Astrocyte (in vitro differentiated cells and primary cell): ENCODE results near the gene RBP5.

Experiments used
- EZH2 ChIP-seq: IDR thresholded peaks from 2 replicates; pipeline ENCODE4 v1.6.1; 2012; ENCODE audit warnings: mild to moderate bottlenecking, low read length, inconsistent platforms; ENCODE audit not compliant: insufficient read depth
- TF ChIP-seq, protein P1 (sequence below): IDR thresholded peaks from 2 replicates; pipeline ENCODE4 v1.5.1; 2011; ENCODE audit warnings: low read depth, mild to moderate bottlenecking, inconsistent platforms, low read length, moderate library complexity; ENCODE audit not compliant: insufficient read depth

DNA sequence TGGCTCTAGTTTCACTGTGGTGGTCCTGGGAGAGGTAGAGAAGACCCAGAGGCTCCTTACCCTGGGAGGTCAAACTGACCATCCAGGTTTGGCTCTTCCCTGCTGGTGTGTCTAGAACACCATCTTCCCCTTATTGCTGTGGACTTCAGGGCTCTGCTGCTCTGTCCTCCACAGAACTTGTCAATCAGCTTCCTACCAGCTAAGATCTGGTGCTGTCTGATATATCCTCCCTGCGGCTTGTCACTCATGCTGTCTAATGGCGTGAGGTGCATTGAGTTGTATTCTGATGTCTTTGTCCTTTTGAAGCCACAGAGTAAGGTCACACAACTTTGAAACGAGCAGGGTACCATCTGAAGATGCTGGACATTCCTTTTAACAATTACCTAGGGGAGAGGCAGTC, 12.5 kb downstream of the RBP5 start:
- TF ChIP-seq, protein P1, sequence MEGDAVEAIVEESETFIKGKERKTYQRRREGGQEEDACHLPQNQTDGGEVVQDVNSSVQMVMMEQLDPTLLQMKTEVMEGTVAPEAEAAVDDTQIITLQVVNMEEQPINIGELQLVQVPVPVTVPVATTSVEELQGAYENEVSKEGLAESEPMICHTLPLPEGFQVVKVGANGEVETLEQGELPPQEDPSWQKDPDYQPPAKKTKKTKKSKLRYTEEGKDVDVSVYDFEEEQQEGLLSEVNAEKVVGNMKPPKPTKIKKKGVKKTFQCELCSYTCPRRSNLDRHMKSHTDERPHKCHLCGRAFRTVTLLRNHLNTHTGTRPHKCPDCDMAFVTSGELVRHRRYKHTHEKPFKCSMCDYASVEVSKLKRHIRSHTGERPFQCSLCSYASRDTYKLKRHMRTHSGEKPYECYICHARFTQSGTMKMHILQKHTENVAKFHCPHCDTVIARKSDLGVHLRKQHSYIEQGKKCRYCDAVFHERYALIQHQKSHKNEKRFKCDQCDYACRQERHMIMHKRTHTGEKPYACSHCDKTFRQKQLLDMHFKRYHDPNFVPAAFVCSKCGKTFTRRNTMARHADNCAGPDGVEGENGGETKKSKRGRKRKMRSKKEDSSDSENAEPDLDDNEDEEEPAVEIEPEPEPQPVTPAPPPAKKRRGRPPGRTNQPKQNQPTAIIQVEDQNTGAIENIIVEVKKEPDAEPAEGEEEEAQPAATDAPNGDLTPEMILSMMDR = no peak
- no peak for TF ChIP-seq EZH2
